AG08396 (cell line): Measurements from ENCODE around the gene SYT15B.
"Not testable (repeated sequence)": the region's sequence is repeated elsewhere in the genome, so short reads cannot be mapped to it uniquely, and the experiment has no call there.

Experiments used
- DNase-seq: peaks from one replicate; pipeline ENCODE4 v3.0.0; 2012; ENCODE audit warnings: low spot score, mixed read lengths

SYT15B gene

GRCh38 chr10:47725740-47726139 is 37.7 kb downstream of the SYT15B start:
- DNase-seq: not testable (repeated sequence)

GRCh38 chr10:47725047-47725446 is 38.3 kb downstream of the SYT15B start:
- not testable (repeated sequence) for DNase-seq

DNA sequence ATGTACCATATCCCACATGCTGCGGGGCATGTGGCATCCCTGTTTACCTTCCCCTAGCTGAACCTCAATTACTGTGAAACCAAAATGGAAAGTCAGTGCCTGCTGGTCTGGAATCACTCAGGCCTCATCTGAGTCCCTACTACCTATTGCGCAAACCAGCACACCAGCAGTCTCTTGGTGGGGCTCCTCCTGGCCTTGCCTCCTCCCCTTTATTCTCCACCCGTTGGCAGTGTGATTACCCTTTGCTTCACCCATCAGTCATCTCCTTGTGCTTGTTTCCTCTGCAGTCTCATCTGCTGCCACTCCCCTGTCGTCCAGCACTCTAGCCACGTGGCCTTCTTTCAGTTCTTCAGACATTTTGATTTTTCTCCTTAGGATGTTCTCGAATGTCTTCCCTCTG is 39.3 kb downstream of the SYT15B start:
- DNase-seq: not testable (repeated sequence)

DNA sequence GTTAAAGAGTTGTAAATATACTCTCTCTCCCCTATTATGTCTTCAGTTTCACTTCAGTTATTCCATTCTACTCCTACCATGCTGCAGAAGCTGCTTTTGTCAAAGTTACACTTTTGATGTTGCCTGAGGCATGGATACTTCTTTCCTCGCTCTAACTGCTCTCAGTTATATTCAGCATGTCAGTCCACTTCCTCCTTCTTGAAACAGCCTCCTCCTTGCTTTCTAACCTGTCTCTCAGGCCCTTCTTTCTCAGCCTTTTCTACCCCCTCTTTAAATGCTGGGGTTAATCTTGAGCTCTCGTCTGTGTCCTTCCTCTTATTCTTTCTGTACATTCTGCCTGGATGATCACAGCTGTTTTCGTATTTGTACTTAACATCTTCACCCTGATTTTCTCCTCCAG is 40.0 kb downstream of the SYT15B start:
- not testable (repeated sequence) for DNase-seq

DNA sequence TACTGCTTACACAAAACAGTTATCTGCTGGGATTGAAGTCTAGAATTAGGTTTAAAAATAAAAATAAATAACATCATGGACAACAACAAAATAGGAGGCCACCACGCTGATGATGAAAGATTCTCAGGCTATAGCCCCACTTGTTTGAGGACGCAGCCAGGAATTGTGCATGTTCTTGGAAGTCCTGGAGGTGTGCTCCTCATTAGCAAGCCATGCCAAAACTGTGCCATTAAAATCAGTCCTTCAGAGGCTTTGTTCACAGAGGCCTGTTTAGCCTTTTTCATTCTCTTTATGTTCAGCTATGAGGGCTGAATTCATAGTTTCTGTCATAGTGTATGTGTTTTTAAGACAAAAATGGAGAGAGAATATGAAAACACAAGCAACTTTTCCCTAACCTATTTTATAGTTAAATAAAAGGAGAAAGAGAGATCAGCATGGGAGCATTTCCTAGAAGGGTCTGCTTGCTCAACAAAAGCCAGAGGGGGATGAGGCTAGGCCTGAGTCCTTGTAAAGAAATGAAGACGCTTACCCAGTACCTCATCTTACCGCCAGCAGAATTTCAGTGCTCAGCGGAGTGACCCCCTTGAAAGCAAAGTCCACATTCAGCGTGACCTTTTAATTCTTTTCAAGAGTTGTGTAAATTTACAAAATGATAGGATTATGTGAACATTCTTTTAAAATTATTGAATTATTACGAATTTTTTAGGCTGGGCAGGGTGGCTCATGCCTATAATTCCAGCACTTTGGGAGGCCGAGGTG is 46.2 kb downstream of the SYT15B start:
- DNase-seq: not testable (repeated sequence)
